Ovary (tissue), 9 donors: ENCODE results near the gene SMARCD1. TPM values are rescaled to one million over a fixed set of nuclear protein-coding genes. Genes with fewer than 3 reads are reported as not detected.

Experiments
- DNase-seq, 5 donors: peaks; one replicate each; pipeline ENCODE4 v3.0.0-alpha.2; 2019 to 2020
- H3K27ac ChIP-seq, 2 donors: fragments of 200-600 bp; one replicate each; pipeline versions ENCODE4 v1.5.1 to v1.8.0; 2019 to 2022
- H3K27me3 ChIP-seq: fragments of 200-600 bp; one replicate; pipeline ENCODE4 v1.8.0; 2022
- H3K36me3 ChIP-seq: fragments of 200-600 bp; sonication (generic); one replicate; pipeline ENCODE4 v1.5.1; 2019
- H3K4me1 ChIP-seq: one replicate; pipeline ENCODE4 v1.8.1; 2013; ENCODE audit warnings: mild to moderate bottlenecking, moderate library complexity; ENCODE audit not compliant: insufficient read depth
- H3K4me3 ChIP-seq: fragments of 200-600 bp; sonication (generic); one replicate; pipeline ENCODE4 v1.5.1; 2017
- H3K9me3 ChIP-seq, 2 donors: fragments of 200-600 bp in 1 of 2; sonication (generic) in 1 of 2; one replicate each; pipeline versions ENCODE4 v1.5.1 to v1.8.1; 2013 to 2019; ENCODE audit warnings: mild to moderate bottlenecking in 1 of 2, moderate library complexity in 1 of 2
- CTCF ChIP-seq, 3 donors: fragments of 450-650 bp in 2 of 3; fragments of 200-600 bp in 1 of 3; IDR thresholded peaks; one replicate each; pipeline versions ENCODE4 v1.5.1 to v1.8.0; 2016 to 2022; ENCODE audit warnings: antibody characterized with exemption in 3 of 3, mild to moderate bottlenecking in 1 of 3
- EP300 ChIP-seq: sonication (generic); formaldehyde crosslinking; IDR thresholded peaks from one replicate; pipeline ENCODE4 v1.6.1; 2017; ENCODE audit warnings: antibody characterized with exemption
- POLR2A ChIP-seq: fragments of 450-650 bp; IDR thresholded peaks from one replicate; pipeline ENCODE4 v1.6.1; 2017; ENCODE audit warnings: antibody characterized with exemption, mild to moderate bottlenecking, moderate library complexity
- WGBS, 3 donors: extraction: QIAGEN DNeasy Blood & Tissue Kit in 1 of 3; methylation state at CpG; one replicate each; pipeline versions ENCODE4 v1.1.5 to v1.1.7; 2013 to 2017; 5-methylcytosine and 5-hydroxymethylcytosine counted together
- intact Hi-C, 4 donors: fragments of 100-400 bp; cut with DNase I; formaldehyde crosslinking; loops; one replicate each; pipeline versions ENCODE4 v1.11.0 to v1.15.1; 2022 to 2023
- polyA plus RNA-seq, 2 donors: library from polyadenylated mRNA; stranded (reverse); fragments of 200-250 nt in 1 of 2; fragments of 350-450 nt in 1 of 2; fragmentation: Illumina TruSeq in 1 of 2; extraction: RNeasy Lipid Tissue Mini Kit (QIAGEN cat#74804) in 1 of 2; gene quantifications; one replicate each; pipeline ENCODE4 v1.2.3, GENCODE V29; 2013 to 2014
- total RNA-seq, 7 donors: library from RNA; depleted of rRNA in 2 of 7; stranded (reverse); fragments of >200 nt in 2 of 7; fragmentation: NEBNext Ultra II Directional in 3 of 7; extraction: Animal tissue kit (Norgen Biotek cat#: 25700) in 3 of 7; gene quantifications; one replicate each; pipeline versions ENCODE4 v1.1.0 to v1.2.4, GENCODE V29; 2016 to 2023
- donor health status: DM: no; HTN: no; CAD: no; lungs with moderate emphysema.
- donor health status: DM: no; HTN: no; CAD: no.
- donor health status: Bipolar disorder and iron deficiency.
- donor health status: DM: yes; HTN: yes; CAD: no.
- donor health status: DM: no; HTN: no; CAD: no.
- donor health status: DM: yes; HTN: yes; CAD: no.

The SMARCD1 gene
- total and polyA plus RNA-seq, 9 donors = 26.1 to 57.7 (median 50.7) TPM

GRCh38 chr12:50050410-50051098 is 34.6 kb upstream of the SMARCD1 start:
- peak overlapping the region in 1 of 2 donors; percentile 59 for H3K27ac ChIP-seq
- DNase-seq = peak; percentile 75 to 87 (median 79)
- peak overlapping the region; percentile 24 for H3K4me3 ChIP-seq
- 2 to 7% (median 4%) methylated on average over 35 to 37 of the region's 37 CpGs for WGBS, 3 donors
- peaks cover 2% of the 10 kb centered on the region for H3K4me1 ChIP-seq
- no peak for TF ChIP-seq EP300
- no peak for TF ChIP-seq CTCF (IDR thresholded peaks at IDR 0.05)
- TF ChIP-seq POLR2A = no peak
- no peaks in the 10 kb centered on the region for H3K9me3 ChIP-seq
- no peaks in the 10 kb centered on the region for H3K36me3 ChIP-seq
- intact Hi-C loops = loop anchor here in 3 of 4 donors (5.0 to 10.0 kb wide), 3 partner anchors 78 to 186 kb away; partner anchors contain the start of genes AQP5 (in 1 of the 3) and AQP6 (in 1 of the 3)
- no peaks in the 10 kb centered on the region for H3K27me3 ChIP-seq

GRCh38 chr12:50051101-50051806 is 33.9 kb upstream of the SMARCD1 start:
- Histone ChIP-seq H3K4me1 (peaks cover 5% of the 10 kb centered on the region), H3K27ac (peak overlapping the region in 1 of 2 donors; percentile 59), H3K36me3 (no peaks in the 10 kb centered on the region), H3K4me3 (no peak overlapping the region), H3K27me3 (no peaks in the 10 kb centered on the region), H3K9me3 (no peaks in the 10 kb centered on the region)
- intact Hi-C loops = loop anchor here in 3 of 4 donors (5.0 to 10.0 kb wide), 3 partner anchors 79 to 186 kb away; partner anchors contain the start of genes AQP5 (in 1 of the 3) and AQP6 (in 1 of the 3)
- 65 to 69% (median 66%) methylated on average over 14 of the region's 14 CpGs for WGBS, 3 donors
- no peak for TF ChIP-seq POLR2A
- no peak for TF ChIP-seq CTCF (IDR thresholded peaks at IDR 0.05)
- no peak for TF ChIP-seq EP300
- peak in 1 of 5 donors; percentile 23 for DNase-seq

- Histone ChIP-seq H3K4me3 (no peak overlapping the region), H3K27ac (no peak overlapping the region), H3K9me3 (no peaks in the 10 kb centered on the region), H3K36me3 (no peaks in the 10 kb centered on the region), H3K4me1 (peaks cover 10% of the 10 kb centered on the region), H3K27me3 (no peaks in the 10 kb centered on the region)
- DNase-seq = no peak
- TF ChIP-seq CTCF (IDR thresholded peaks at IDR 0.05) (no peak), POLR2A (no peak), EP300 (no peak)
- intact Hi-C loops = loop anchor here in 3 of 4 donors (5.0 to 10.0 kb wide), 3 partner anchors 80 to 188 kb away; partner anchors contain the start of genes AQP5 (in 1 of the 3) and AQP6 (in 1 of the 3)
Observed at GRCh38 chr12:50052544-50052943, 32.6 kb upstream of the SMARCD1 start.

- Histone ChIP-seq H3K4me1 (peaks cover 10% of the 10 kb centered on the region), H3K36me3 (no peaks in the 10 kb centered on the region), H3K27ac (no peak overlapping the region), H3K4me3 (no peak overlapping the region), H3K27me3 (no peaks in the 10 kb centered on the region), H3K9me3 (no peaks in the 10 kb centered on the region)
- TF ChIP-seq CTCF (IDR thresholded peaks at IDR 0.05) (no peak), POLR2A (no peak), EP300 (no peak)
- DNase-seq = no peak
- 74 to 87% (median 79%) methylated on average over 7 of the region's 7 CpGs for WGBS, 3 donors
- intact Hi-C loops = loop anchor here in 3 of 4 donors (5.0 to 10.0 kb wide), 3 partner anchors 81 to 188 kb away; partner anchors contain the start of genes AQP5 (in 1 of the 3) and AQP6 (in 1 of the 3)
Observed at GRCh38 chr12:50052964-50053363, 32.2 kb upstream of the SMARCD1 start.
